Measurements from ENCODE around the gene MNT. TPM values are rescaled to one million over a fixed set of nuclear protein-coding genes. Genes with fewer than 3 reads are reported as not detected.

MNT gene
- polyA plus RNA-seq, 3 donors: 16.5 to 23.1 (median 22.9) TPM

- no peak for DNase-seq
Measured at GRCh38 chr17:2420176-2420575, 19.3 kb upstream of the MNT start.

GRCh38 chr17:2419486-2419885 lies 18.6 kb upstream of the MNT start:
- DNase-seq: no peak

GRCh38 chr17:2418572-2418971 lies 17.7 kb upstream of the MNT start:
- no peak for DNase-seq

- DNase-seq: peak; percentile 80
Measured at GRCh38 chr17:2416010-2416734, 15.3 kb upstream of the MNT start.

GRCh38 chr17:2415081-2415480 lies 14.2 kb upstream of the MNT start:
- DNase-seq: no peak

GRCh38 chr17:2414446-2415064 lies 13.7 kb upstream of the MNT start:
- no peak for DNase-seq

- DNase-seq: no peak
Measured at GRCh38 chr17:2412561-2413021, 11.7 kb upstream of the MNT start.

- no peak for DNase-seq
Measured at GRCh38 chr17:2410951-2411350, 10.1 kb upstream of the MNT start.

GRCh38 chr17:2406903-2407790 lies 6.3 kb upstream of the MNT start:
- no peak for DNase-seq

- DNase-seq: no peak
Measured at GRCh38 chr17:2406271-2406902, 5.5 kb upstream of the MNT start.

GRCh38 chr17:2405247-2405926 lies 4.5 kb upstream of the MNT start:
- no peak for DNase-seq

- DNase-seq: no peak
Measured at GRCh38 chr17:2403044-2403443, 2.2 kb upstream of the MNT start.

GRCh38 chr17:2402544-2402943 lies 1.7 kb upstream of the MNT start:
- DNase-seq: no peak

- DNase-seq: peak; percentile 99
Measured at GRCh38 chr17:2401426-2402221, 764 bp upstream of the MNT start.

GRCh38 chr17:2400474-2400866 lies 390 bp downstream of the MNT start:
- DNase-seq: no peak

GRCh38 chr17:2399572-2400473 lies 1.0 kb downstream of the MNT start:
- peak; percentile 96 for DNase-seq

GRCh38 chr17:2398655-2399571 lies 1.9 kb downstream of the MNT start:
- DNase-seq: no peak

- DNase-seq: no peak
Measured at GRCh38 chr17:2398182-2398581, 2.7 kb downstream of the MNT start.

Measured in renal pelvis (tissue), 4 donors.